Hypothalamus (tissue), 51 donors: Measurements from ENCODE around the gene TTLL11.

Source experiments
- DNase-seq, 51 donors: peaks; one replicate each; lab custom pipeline; 2025; lab: John Stamatoyannopoulos, UW

Gene TTLL11

DNA sequence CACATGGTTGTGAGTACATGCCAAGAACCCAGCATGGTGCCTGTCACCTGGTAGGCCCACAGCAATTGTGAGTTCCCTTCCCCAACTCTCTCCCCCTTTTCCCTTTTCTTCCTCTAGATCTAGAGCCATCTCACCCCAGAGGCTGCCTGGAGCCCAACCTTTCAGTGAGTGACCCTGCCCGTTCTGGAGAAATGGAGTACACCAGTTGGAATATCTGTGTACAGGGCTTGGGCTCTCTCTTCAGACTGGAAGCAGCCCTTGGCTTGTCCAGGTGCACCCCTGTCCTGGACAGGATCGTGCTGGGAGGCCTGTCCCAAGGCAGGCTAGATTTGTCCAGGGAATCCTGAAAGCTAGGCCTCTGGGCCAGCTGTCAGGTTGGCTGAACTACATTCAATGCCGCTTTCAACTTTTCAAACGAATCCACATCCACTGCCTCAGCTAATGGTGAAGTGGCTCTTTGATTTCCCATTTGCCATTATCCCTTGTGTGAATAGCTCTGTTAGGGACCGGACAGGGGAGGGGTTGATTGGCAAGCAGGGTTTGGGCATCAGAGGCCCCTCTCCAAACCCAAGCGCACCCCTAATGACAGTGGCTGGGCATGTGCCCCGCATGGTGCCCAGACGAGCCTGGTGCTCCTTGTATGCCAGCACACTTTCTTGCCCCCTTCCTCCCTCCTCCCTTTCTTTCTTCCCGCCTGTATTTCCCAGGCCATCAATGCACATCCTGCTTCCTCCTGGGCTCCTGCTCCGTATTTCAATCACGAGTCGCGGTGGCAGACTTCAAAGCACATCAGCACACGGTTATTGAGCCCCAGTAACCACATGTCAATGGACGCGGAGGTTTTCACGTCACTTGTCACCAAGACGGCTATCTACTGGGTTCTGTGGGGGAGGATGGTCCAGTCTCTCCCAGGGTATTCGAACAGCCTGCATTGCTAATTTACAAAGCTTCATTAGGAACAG lies 230.5 kb downstream of the TTLL11 start:
- DNase-seq: no peak

DNA sequence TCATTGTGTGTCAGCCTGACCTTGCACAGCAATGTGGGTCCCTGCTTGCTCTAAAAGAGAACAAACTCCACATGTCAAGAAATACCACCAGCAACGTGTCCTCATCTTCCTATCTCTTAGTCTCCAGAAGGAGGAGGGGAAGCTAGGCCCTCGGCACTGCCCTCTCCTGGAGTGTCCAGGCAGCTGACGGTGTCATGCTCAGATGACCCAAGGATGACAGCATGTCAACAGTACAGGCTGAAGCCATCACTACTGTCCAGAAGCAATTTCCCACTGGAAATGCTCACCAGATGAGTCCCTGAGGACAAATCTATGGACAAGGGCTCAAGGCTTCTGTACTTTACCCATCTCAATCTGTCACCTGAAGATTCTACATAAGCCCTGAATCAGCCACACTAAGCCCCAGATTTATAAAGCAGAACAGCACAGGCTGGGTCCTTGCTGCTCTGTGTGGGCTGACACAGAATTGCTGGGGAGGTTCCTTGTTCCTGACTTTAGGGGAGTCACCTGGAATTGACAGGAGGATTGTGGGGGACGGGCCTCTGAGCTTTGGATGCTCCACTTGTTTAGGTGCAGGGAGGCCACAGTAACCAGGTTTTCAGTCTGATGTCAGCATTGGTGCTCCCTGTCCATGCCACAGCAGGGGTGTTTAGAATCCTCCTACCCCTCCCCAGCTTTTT lies 231.5 kb downstream of the TTLL11 start:
- DNase-seq: peak in 20 of 51 donors; percentile 10 to 61 (median 41)

DNA sequence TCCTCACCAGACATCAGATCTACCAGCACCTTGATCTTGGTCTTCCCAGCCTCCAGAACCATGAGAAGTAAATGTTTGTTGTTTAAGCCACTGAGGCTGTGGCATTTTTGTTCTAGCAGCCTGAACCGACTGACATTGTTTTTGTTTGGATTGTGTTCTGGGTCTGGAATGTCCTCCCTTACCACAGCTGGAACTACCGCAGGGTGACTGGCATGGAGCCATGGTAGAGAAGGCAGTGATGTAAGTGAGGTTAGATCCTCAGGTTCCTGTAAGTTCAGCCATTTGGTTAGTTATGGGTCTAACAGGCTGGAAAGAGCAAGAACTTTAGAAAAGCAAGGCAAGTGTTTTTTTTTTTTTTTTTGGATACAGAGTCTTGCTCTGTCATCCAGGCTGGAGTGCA lies 232.4 kb downstream of the TTLL11 start:
- no peak for DNase-seq

DNA sequence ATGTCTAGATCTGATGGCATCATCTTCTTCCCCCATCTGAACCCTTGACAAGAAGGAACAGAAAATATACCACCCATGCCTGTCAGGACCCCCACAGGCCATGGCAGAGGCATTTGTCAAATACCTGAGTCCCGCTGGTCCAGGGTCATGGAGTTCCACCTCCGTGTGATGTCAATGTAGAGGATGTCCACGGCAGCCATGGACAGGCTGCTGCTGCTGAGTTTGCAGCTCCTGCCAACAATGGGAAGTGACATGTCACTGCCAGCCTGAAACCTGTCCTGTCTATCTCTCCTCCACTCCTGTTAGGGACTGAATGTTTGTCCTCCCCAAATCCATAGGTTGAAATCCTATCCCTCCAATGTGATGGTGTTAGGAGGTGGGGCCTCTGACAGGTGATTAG lies 232.9 kb downstream of the TTLL11 start:
- no peak for DNase-seq

DNA sequence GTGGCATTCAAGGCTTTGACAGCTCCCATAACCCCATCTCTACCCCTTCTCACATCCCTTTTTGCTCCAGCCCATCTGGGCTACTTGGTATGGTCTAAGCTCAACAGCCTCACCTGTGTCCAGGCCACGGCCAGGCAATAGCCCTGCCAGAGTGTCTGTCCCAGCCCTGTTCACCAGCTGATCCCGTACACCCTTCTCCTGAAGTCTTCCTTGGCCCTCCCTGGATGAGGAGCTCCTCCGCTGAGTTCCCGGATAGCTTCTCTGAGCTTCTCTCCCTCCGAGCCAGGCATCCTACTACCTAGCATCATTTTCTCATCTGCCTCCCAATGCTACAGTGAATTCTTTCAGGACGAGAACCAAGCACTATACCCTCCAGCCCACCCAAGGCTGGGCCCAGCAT lies 233.5 kb downstream of the TTLL11 start:
- DNase-seq: no peak

DNA sequence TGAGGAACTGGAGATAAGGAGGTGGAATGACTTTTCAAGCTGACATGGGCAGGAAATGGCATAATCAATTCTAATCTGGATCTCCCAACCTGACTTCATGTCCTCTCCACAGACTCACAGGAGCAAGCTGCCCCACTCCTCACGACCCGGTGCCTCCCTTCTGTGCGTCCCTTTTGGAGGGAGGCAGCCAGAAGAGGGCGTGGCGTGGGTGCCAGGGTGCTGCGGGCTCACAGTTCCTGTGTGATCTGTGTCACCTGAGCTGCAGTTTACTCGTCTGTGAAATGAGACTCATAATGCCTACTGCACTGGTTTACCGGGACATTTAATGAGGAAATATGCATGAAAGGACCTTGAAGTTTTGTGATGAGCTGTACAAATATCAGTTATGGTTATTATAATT lies 234.3 kb downstream of the TTLL11 start:
- DNase-seq: no peak

DNA sequence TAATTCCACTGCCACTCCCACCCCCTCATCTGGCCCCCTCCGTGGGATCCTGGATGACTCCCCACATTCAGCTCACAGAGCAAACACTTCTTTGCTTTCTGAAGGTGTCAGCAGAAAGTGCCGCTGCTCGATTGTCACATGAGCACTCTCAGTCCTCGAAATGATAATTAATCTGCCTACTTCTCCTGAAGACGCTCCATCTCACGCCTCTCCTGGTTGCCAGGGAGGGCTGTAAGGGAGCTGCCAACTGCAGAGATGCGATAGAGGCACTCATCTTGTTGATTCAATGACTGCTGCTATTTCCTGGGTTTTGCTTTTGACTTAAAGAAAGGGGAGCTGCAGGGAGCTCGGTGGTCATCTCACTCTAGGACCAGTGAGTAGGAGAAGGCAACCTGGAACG lies 235.2 kb downstream of the TTLL11 start:
- DNase-seq: peak in 2 of 51 donors; percentile 39 to 42

DNA sequence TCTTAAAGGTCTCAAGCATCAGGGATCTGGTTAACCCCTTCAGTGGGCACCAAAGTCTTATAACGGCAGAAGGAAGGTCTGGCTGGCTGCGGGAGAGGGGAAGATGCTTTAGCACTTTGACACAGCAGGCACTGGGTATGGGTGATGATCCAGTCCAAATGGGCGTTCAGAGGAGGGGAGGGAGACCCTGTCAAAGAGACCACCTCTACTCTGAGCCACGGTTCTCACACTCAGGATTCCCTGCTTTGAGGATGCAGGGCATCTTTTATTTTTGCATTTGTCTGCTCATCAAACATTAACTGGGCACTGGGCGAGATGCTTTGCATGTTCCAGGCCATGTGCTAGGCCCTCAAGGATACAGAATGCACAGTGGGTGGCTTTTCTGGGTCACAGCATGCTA lies 237.6 kb downstream of the TTLL11 start:
- DNase-seq: no peak

DNA sequence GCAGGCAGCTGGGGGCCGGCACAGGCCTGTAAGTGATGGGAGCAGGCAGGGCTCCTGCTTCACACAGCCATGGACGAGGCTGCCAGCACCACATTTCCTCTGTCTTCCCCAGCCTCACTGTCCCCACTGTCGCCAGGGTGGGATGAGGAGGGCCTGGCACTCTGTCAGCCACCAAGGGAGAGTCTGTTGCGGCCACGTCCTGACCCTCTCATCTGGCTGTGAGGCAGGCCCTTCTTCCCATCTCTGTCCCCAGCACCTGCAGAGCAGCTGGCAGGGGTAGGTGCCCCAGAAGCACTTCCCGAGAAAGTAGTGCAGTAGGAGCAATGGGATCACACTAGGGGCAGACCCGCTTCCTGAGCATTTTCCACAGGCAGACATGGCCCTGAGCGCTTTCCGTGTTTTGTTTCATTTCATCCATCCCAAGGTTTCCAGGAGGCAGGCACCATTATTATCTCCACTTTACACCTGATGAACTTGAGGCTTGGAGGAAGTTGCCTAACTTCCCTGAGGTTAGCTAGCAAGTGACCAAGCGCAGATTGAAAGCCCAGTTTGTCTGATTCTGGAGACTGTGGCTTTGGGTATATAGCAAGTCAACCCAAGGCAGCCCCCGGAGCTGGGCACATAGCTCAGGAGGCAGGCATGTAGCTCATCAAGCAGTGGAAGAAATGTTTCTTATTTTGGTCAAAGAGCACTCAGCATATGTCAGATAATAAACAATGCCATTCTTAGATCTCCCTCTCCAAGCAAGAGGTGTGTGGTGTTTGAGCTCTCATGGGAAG lies 239.3 kb downstream of the TTLL11 start:
- DNase-seq: no peak

DNA sequence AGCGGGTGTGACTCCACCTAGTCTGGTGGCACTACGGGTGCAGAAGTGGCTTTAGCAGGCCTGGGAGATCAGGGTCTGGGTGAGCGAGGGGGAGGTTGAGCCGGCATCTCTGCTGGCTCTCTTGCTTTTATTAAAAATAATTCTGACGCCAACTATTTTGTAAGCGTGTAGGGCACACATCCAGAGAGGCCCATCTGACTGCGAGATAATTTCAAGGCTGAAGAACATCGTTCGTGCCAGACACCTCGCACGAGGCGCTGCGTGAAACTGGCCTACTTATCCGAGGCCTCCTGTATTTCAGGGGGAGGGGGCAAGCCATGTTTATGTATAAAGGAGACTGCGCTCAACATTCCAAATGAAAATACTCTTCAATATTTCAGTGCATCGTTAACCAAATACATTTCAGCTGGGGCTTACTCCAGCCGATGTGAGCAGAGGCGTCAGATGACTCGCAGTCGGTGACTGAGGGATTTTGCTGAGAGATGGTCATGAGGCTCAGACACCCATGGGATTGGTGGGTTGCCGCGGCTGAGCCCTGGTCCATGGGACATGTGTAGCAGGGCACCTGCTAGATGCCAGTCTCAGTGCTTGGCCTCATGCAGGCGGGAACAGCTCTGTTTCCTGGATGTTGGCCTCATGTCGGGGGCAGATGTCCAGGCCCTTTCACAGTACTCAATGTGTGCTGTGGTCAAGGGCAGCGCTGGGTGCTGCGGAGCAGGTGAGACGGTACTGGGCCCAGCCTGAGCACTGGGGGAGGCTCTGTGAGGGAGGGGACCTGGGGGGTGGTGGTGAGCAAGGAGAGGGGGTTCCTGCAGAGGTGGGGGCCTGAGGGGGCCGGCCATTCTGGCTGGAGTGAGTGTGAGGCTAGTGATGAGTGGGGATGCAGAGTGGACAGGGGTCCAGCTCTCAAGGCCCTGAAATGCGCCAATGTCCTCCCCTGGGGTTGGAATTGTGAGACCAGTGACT lies 240.2 kb downstream of the TTLL11 start:
- no peak for DNase-seq

DNA sequence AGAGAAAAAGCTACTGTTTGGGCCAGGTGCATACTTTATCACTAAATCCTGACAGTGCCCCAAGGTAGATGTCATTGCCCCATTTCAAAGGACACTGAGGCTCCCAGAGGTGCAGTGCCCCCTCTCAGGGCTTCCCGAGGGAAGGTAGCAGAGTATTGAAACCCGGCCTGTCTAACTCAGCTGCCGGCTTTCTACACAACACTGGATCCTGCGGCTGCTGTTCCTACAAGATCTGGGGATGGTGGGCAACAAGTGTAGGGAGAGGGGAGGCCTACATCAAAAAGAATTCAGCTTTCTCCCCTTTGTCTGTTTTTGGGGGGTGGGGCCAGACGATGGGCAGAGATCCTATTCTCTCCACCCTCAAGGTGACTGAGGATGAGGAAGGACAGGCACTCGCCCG lies 240.9 kb downstream of the TTLL11 start:
- DNase-seq: no peak

DNA sequence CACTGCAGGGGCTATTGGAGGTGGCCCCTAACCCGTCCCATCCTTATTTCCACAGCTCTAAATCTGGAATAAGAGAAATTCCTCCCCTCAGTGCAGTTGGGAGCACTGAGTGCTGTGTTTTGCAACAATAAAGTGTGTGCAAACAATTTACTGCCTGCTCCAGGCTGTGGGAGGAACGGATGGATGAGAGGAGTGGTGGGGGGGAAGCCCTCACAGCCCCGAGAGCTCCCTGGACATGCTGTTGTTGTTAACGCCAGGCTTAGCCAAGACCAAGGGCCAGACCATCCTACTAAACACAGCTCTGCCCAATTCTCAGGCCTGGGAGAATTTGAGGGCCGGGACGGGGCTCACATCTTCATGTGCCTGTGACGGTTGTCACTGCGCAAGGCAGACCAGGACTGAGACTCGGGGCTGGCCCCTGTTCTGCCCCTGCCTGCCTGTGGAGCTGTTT lies 241.4 kb downstream of the TTLL11 start:
- DNase-seq: no peak

DNA sequence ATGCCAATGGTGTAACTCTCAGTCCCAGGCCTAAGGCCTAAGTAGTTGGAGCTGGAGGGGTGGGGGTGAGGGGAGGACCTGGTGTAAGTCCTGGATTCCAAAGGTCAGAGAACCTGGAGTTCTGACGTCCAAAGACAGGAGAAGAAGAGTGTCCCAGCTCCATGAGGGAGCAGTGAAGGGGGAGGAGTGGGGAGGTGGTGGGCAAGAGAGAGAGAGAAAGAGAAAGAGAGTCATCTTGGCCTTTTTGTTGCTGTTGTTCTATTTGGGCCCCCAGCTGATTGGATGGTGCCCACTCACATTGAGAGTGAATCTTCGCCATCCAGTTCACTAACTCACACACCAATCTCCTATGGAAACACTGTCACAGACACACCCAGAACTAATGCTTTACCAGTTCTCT lies 242.7 kb downstream of the TTLL11 start:
- DNase-seq: no peak

DNA sequence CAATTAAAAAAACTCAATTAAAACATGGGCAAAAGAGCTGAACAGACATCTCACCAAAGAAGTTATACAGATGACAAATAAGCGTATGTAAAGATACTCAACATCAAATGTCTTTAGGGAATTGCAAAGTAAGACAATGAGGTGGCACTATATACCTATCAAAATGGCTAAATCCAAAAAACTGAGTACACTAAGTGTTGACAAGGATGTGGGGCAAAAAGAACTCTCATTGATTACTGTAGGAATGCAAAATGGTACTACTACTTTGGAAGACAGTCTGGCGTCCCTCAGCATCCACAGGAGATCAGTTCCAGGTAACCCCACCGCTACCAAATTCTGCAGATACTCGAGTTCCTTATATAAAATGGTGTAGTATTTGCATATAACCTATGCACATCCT lies 243.6 kb downstream of the TTLL11 start:
- no peak for DNase-seq

DNA sequence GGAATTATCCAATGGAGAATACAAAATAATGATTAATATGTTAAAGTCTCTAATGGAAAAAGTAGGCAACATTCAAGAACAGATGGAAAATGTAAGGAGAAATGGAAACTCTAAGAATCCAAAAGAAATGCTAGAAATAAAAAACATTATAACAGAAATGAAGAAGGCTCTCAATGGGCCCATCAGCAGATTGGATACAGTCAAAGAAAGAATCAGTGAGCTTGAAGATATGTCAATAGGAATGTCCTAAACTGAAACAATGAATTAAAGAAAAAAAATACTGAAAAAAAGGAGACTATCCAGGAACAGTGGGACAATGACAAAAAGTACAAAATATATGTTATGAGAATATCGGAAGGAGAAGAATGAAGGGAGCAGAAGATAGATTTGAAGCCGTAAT lies 248.5 kb downstream of the TTLL11 start:
- DNase-seq: no peak

DNA sequence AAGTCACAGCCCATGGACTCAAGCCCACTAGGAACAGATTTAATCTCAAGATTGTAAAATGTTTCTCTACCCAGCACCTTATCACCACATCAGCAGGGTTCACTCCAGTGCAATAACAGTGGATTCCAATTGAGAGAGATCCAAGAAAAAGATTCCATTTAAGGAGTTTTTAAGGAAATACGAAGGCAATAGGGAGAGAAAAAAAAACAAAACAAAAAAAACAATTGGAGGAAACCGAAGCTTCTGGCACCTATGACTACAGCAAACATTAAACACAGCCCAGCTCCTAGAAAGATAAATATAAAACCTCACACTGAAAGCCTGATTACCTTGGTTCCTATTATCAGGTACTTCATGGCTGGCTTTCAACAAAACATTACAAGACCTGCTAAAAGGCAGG lies 249.0 kb downstream of the TTLL11 start:
- no peak for DNase-seq

DNA sequence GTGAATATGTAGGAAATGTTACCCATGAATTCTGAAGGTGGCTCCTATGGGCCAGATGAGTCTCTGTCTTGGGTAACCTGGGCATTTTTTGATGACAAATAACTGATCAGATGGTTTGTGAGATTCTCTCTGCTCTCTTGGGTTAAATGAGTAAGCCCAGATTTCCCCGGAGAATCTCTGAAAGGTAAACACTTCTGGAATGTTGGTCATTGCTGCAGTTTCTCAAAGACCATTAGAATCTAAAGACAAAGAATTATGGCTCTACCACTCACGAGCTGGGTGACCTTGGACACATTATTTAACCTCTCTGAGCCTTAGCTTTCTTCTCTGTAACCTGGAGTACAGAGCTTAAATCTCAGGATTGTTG lies 250.5 kb downstream of the TTLL11 start:
- no peak for DNase-seq

DNA sequence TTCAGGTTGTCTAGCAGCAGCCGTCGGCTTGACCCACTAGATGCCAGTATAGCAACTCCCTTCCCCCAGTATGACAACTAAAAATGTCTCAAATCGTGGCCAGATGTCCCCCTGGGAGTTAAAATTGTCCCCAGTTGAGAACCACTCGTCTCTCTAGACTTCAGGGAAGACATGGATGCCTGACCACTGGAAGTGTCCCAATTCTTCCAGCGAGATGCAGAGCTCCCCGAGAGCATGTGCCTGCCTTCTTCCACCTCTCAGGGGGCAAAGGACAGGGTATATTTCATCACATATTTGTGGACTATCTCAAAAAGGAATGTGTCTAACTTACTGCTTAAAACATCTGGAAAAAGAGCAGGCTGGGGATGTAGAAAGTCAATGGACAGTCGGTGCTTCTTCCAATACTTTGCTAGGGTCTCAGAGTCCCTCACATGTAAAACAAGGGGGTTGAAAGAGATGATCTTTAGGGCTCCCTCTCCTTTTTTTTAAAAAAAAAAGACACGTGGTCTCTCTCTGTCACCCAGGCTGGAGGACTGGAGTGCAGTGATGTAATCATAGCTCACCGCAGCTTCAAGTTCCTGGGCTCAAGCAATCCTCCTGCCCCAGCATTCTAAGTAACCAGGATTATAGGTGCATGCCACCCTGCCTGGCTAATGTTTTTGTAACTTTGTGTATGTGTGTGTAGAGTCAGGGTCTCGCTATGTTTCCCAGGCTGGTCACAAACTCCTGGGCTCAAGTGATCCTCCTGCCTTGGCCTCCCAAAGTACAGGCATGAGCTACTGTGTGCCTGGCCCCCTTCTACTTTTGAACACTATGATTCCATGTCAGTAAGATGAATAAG lies 251.1 kb downstream of the TTLL11 start:
- DNase-seq: no peak
